Fibroblast of villous mesenchyme (primary cell): ENCODE results near the gene CACNA1C. TPM values are rescaled to one million over a fixed set of nuclear protein-coding genes. Genes with fewer than 3 reads are reported as not detected.

ENCODE experiments used
- DNase-seq: peaks from one replicate; pipeline ENCODE4 v3.0.0-alpha.2; 2010; ENCODE audit warnings: low read depth
- H3K4me3 ChIP-seq: 2 replicates; pipeline ENCODE4 v1.5.1; 2011; ENCODE audit warnings: low read depth, mild to moderate bottlenecking, low read length
- total RNA-seq: library from RNA; depleted of rRNA; stranded (reverse); fragments of >200 nt; gene quantifications from 2 replicates; pipeline ENCODE4 v1.2.3, GENCODE V29; 2012
- TF ChIP-seq, protein P1 (sequence below): IDR thresholded peaks from 2 replicates; pipeline ENCODE4 v1.5.1; 2012; ENCODE audit warnings: low read depth, mild to moderate bottlenecking, low read length; ENCODE audit not compliant: insufficient read depth

CACNA1C gene
- total RNA-seq, 1 donor: 11.7 TPM

DNA sequence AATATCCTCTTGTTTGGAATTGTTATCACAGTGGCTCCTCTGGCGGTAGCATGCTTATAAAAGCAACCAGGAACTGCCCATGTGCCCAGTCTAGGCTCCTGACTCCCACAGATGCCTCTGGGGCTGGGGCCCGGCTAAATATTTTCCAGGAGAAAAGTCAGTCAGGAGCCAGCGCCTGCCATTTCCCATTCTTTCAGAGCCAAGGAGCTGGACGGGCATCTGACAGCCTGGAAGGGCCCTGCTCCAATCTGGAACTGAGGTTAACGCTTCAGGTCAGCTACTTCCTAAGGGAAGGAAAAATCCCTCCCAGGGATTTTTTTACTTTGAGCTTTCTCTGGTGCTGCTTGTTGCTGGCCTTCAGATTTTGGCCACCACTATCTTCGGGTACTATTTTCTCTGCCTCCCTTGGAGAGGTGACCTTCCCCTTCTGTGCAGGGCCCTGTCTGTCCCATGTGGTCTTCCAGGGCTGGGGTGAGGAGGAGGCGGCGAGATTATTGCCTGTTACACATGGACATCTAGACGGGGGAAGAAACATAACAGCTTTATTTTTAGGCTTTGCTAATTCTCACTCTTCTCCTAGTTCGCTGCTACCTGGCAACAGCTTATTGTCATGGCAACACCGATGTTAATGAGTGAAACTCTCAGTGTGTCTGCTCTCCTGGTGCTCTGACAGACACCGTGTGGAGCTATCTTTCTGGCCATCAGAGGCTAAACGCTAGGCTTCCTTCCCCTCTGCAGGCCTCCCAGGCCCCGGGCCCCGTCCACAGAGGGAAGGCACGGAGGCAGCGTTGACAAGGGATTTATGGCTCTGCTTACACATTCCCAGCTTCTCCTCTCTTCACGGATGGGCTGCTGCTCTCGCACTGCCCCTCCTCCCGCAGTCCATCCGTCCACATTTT lies 160.4 kb downstream of the CACNA1C start:
- TF ChIP-seq, protein P1, sequence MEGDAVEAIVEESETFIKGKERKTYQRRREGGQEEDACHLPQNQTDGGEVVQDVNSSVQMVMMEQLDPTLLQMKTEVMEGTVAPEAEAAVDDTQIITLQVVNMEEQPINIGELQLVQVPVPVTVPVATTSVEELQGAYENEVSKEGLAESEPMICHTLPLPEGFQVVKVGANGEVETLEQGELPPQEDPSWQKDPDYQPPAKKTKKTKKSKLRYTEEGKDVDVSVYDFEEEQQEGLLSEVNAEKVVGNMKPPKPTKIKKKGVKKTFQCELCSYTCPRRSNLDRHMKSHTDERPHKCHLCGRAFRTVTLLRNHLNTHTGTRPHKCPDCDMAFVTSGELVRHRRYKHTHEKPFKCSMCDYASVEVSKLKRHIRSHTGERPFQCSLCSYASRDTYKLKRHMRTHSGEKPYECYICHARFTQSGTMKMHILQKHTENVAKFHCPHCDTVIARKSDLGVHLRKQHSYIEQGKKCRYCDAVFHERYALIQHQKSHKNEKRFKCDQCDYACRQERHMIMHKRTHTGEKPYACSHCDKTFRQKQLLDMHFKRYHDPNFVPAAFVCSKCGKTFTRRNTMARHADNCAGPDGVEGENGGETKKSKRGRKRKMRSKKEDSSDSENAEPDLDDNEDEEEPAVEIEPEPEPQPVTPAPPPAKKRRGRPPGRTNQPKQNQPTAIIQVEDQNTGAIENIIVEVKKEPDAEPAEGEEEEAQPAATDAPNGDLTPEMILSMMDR: no peak
- peak; percentile 64 for DNase-seq
- no peak overlapping the region for H3K4me3 ChIP-seq

DNA sequence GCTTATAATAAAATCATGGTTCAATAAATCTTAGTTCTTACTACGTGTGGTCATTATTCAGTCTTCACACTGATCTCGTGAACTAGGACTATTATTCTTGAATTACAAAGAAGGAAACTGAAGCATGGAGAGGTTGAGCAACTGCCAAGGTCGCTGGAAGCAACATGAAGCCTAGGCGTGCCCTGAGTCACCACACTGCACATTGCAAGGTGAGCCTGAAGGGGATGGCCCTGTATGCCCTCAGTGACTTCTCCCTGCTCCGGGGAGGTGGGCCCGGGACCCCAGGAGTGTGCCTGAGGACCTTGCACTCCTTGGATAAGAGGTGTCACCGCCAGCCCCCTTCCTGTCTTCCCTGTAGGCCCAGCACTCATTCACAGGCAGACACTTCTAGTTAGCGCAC lies 161.6 kb downstream of the CACNA1C start:
- H3K4me3 ChIP-seq: no peak overlapping the region
- TF ChIP-seq, protein P1: no peak
- no peak for DNase-seq

DNA sequence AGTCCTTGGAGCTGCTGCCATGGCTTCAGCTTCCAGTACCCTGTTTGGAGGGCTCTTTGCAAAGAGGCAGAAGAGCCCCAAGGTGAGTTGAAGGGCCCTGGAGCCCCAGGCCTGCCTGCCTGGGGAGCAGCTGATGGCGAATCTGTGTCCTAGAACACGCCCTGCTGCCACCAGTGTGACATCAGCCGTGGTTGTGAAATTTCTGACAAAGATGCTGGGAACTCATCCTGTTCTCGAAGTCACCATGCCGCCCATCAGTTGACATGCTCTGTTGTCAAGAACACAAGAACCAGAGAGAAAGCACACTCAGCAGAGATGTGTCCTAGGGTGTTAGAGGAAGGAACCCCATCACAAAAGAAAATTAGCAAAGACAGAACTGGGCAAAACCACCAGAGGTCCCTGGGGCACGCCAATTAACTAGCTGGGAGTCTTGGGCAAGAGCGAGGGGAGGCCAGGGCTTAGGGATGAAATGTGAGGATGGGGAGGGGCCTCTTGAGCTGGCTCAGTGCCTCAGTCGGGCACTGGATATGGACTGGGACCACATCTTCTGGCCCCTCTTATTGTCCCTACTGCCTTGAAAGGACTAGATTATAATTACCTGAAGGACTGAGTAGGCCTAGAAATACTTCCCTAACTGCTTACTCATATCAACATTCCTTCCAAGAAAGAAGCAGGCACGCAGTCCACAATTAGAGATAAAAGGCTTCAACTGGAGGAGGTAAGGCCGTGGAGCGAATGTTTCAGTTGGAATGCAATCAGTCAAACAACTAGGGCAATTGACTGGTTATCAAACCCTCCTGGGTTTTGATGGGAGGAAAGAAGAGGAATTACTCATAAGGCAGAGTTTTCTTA lies 163.1 kb downstream of the CACNA1C start:
- DNase-seq: no peak
- TF ChIP-seq, protein P1: no peak

DNA sequence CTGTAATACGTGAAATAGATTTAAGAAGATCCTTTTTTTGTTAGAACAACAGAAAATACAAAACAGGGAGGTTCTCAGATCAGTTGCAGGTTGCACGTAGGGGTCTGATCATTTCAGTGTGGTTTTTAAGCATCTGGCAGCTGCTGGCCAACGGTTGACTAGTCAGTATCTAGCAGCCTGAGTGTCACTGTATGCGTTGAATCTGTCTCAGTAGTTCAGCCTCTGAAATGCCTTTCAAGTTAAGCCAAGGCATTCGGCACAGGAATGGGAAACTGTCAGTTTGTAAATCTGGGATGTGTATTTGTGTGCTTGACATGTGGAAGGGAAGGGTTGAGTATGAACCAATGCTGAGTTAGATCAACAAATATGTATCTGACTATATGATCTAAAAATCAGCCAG lies 165.9 kb downstream of the CACNA1C start:
- H3K4me3 ChIP-seq: no peak overlapping the region
- DNase-seq: no peak
- TF ChIP-seq, protein P1: no peak

More for the DNA sequence above, 163.1 kb downstream of the CACNA1C start:
- H3K4me3 ChIP-seq: no peak overlapping the region

DNA sequence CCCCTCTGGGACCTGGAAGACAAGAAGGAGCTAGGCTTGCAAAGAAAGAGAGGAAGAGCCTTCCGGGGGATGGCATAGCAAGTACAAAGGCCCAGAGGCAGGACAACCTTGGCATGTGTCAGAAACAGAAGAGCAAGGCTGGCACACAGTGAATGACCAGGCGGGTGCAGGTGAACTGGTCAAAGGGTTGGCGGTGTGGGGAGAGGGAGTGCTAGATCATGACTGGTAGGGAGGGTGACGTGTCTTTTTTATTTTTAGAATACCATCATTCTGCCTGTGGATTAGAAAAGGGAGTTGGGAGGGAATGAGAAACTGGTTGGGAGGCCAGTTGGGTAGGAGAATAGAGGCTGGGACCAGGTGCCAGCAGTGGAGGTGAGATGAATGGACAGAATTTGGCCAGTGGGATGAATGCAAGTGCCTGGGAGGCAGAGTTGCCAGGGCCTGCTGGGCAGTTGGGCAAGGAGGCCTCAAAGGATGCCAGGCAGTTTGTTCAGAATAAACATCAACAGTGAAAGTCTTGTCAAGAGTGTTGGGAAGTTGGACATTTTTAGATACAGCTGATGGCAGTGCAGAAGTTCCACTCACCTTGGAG lies 168.3 kb downstream of the CACNA1C start:
- H3K4me3 ChIP-seq: no peak overlapping the region
- DNase-seq: no peak
- TF ChIP-seq, protein P1: no peak

DNA sequence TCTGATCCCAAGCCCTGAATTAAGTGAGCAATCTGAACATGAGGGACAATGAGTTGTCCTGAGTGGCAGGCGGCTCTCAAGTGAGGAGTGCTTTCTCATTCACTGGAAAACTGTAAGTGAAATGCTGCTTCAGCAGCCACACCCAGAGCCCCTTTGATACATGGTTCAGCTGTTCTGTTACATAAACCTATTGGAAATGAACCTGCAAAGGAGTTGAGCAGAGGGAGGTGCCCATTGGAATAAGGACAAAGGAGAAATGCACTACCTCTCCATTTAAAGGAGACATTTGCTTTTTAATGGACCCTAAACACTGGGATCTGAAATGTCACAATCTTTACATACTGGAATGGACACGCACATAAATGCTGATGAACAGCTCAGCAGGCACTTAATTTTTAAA lies 169.9 kb downstream of the CACNA1C start:
- no peak overlapping the region for H3K4me3 ChIP-seq
- TF ChIP-seq, protein P1: no peak
- DNase-seq: no peak
